ENCODE data around the gene RIOK1.

GRCh38 chr6:7426447-7427169, 37.0 kb downstream of the RIOK1 start:
- TF ChIP-seq CTCF (IDR thresholded peaks at IDR 0.05; ENCODE audit: insufficient read depth, low read depth, low read length) (no peak), EZH2 (IDR thresholded peaks at IDR 0.05; ENCODE audit: insufficient read depth, low read length) (no peak)
